ENCODE data around the gene DNAAF2.

GRCh38 chr14:49634547-49635334 is at the start of gene DNAAF2:
- TF ChIP-seq CTCF (conservative IDR thresholded peaks at IDR 0.05; ENCODE audit: low read depth, low read length) (no peak), EZH2 (IDR thresholded peaks at IDR 0.05; ENCODE audit: borderline replicate concordance, low read depth, low read length, poor library complexity, severe bottlenecking) (no peak)

Data from A673 (cell line).